Omental fat pad (tissue), 4 donors: ENCODE data around the gene ADIG. TPM values are rescaled to one million over a fixed set of nuclear protein-coding genes. Genes with fewer than 3 reads are reported as not detected.

Experiments
- ATAC-seq: fragments of 150-250 bp; one replicate; pipeline ENCODE4 v1.9.1; 2016; ENCODE audit warnings: mild to moderate bottlenecking, moderate library complexity; ENCODE audit not compliant: low FRiP score
- DNase-seq: peaks from one replicate; pipeline ENCODE4 v3.0.0-alpha.2; 2019; ENCODE audit warnings: low spot score
- CTCF ChIP-seq, 3 donors: fragments of 450-650 bp; IDR thresholded peaks; one replicate each; pipeline ENCODE4 v1.5.1; 2016 to 2017; ENCODE audit warnings: antibody characterized with exemption in 3 of 3, mild to moderate bottlenecking in 3 of 3, moderate library complexity in 2 of 3
- total RNA-seq, 4 donors: library from RNA; depleted of rRNA; stranded (reverse); fragments of >200 nt; gene quantifications; one replicate each; pipeline ENCODE4 v1.1.0, GENCODE V29; 2016

ADIG gene
- total RNA-seq, 4 donors from 2014 or later = not detected

GRCh38 chr20:38623061-38623460 lies 42.1 kb downstream of the ADIG start:
- ATAC-seq (no peak), DNase-seq (no peak)
- TF ChIP-seq CTCF (IDR thresholded peaks at IDR 0.05) = no peak

- ATAC-seq (no peak), DNase-seq (no peak)
- TF ChIP-seq CTCF (IDR thresholded peaks at IDR 0.05) = no peak
Observed at GRCh38 chr20:38624084-38624483, 43.1 kb downstream of the ADIG start.

- no peak for ATAC-seq
Observed at GRCh38 chr20:38625896-38626295, 44.9 kb downstream of the ADIG start.

GRCh38 chr20:38626921-38627659 lies 46.1 kb downstream of the ADIG start:
- no peak for DNase-seq
- ATAC-seq = no peak

More at GRCh38 chr20:38625896-38626295, 44.9 kb downstream of the ADIG start:
- DNase-seq = no peak
- TF ChIP-seq CTCF (IDR thresholded peaks at IDR 0.05) = no peak

GRCh38 chr20:38628580-38629470 lies 47.8 kb downstream of the ADIG start:
- DNase-seq (no peak), ATAC-seq (no peak)
- no peak for TF ChIP-seq CTCF (IDR thresholded peaks at IDR 0.05)

More at GRCh38 chr20:38626921-38627659, 46.1 kb downstream of the ADIG start:
- TF ChIP-seq CTCF (IDR thresholded peaks at IDR 0.05) = no peak

GRCh38 chr20:38629979-38630378 lies 49.0 kb downstream of the ADIG start:
- ATAC-seq (no peak), DNase-seq (no peak)
- TF ChIP-seq CTCF (IDR thresholded peaks at IDR 0.05) = no peak
